Measurements from ENCODE around the gene CTNNAL1.

DNA sequence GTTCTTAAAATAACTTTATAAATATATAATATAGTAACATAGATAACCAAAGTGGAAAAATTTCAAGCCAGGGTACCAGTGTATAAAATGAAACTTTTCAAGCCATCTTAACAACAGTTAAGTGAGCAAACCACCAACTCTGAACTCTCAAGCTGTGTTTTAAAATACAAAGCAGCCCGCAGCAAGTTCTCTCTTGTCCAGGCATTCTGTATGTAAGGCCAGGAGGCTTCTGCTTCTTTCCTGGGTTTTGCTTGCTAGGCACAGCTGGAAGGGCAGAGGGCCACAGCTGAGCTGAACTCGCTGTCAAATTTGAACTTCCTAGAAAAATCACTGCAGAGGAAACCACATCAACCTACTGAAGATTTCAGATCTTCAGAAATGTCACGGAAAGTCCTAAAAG lies 6.8 kb upstream of the CTNNAL1 start:
- TF ChIP-seq, protein P1, sequence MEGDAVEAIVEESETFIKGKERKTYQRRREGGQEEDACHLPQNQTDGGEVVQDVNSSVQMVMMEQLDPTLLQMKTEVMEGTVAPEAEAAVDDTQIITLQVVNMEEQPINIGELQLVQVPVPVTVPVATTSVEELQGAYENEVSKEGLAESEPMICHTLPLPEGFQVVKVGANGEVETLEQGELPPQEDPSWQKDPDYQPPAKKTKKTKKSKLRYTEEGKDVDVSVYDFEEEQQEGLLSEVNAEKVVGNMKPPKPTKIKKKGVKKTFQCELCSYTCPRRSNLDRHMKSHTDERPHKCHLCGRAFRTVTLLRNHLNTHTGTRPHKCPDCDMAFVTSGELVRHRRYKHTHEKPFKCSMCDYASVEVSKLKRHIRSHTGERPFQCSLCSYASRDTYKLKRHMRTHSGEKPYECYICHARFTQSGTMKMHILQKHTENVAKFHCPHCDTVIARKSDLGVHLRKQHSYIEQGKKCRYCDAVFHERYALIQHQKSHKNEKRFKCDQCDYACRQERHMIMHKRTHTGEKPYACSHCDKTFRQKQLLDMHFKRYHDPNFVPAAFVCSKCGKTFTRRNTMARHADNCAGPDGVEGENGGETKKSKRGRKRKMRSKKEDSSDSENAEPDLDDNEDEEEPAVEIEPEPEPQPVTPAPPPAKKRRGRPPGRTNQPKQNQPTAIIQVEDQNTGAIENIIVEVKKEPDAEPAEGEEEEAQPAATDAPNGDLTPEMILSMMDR (IDR thresholded peaks at IDR 0.05; ENCODE audit: low read length) = no peak
- no peak for TF ChIP-seq EZH2 (IDR thresholded peaks at IDR 0.05; ENCODE audit: borderline replicate concordance, low read length)

Measured in OCI-LY1 (cell line).